NCI-H187 (cell line): ENCODE results near the gene LYPD5.
A peak's percentile ranks its signal among the peaks of the same experiment; 100 is the strongest.
"Not testable (repeated sequence)": the region's sequence is repeated elsewhere in the genome, so short reads cannot be mapped to it uniquely, and the experiment has no call there.

Source experiments
- DNase-seq, 2 experiments: peaks; one replicate each; lab custom pipeline; 2025; lab: John Stamatoyannopoulos, UW

The LYPD5 gene

GRCh38 chr19:43806401-43806800, 4.2 kb upstream of the LYPD5 start:
- DNase-seq, result not testable (repeated sequence)

DNA sequence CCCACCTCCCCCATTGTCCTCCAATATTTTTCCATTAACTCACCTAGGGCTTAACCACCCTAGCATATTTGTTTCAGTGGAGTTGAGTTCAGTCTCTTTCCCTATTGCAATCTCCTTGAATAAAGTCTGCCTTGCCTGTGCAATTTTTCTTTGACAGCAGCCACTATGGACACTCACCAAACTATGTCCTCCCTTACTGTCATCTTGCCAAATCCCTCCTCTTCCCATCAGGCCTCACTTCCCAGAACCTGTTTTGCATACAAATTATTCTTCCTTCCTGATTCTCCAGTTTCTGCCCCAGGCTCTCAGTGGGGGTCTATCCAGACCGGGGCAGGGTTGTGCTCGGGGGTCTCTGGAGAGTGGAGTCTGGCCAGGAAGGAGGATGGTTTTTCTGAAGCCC, 2.2 kb upstream of the LYPD5 start:
- no peak for DNase-seq

DNA sequence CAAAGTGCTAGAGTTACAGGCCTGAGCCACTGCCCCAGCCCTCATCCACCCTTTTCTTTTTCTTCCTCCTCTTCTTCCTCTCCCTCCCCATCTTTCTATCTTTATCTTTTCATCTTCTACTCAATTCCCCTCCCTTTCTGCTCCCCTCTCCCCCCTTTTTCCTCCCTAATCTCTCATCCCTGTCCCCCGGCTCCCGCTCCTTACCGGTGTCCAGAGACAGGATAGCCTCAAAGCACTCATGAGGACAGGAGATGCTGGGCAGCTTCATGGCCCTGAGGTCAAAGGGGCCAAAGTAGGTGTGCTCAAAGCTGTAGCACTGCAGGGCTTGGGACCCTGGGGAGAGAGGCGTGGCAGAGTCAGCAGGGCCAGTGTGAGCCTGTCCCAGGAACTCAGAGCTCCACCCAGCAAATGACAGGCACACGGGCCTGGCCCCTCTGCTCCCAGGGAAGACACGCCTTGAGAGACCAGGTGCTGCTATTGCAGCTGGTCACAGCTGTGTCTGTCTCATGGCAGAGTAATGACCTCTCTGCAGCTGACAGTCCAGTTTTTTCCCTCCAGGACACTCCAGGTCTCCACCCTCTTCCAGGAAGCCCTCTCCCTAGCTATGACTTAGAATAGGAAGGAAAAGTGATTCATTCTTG, 2.6 kb downstream of the LYPD5 start:
- no peak for DNase-seq

GRCh38 chr19:43798546-43799409, 3.5 kb downstream of the LYPD5 start:
- DNase-seq, result no peak

- DNase-seq, result no peak
Observed at GRCh38 chr19:43798026-43798545, 4.2 kb downstream of the LYPD5 start.

DNA sequence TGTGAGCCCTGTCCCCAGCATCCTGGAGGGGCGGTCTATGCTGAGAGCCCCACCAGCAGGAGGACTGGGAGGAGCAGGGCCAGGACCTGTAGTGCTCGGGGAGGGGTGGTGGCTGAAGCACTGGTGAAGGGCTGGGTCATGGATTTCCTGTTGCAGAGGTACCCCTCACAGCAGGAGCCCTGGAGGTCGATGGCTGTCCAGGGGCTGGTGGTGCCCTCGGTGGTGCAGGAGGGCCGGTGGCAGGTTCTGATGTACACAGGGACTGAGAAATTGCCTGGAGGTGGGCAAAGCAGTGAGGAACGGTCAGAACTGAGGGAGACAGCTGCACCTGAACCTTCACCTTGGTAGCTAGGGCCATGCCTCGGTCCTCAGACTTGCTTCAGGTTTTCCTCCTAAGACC, 4.7 kb downstream of the LYPD5 start:
- DNase-seq, result no peak

DNA sequence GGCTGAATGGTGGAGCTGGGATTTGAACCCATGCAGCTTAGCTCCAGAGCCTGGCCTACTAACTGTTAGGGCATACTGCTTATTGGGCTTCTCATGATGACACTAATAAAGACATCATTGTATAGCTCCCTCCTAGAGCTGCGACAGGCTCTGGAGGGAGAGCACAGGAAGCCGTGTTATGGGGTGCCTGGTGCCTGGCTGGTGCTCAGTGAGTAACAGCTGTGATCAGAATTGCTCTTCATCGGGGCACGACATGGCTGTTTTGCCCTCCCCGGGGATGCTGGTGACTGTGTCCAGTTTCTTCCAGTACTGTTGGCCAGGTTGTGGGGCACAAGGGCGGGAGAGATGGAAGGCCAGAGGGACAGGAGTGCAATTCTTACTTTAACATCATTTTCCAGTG, 5.1 kb downstream of the LYPD5 start:
- DNase-seq, result no peak

DNA sequence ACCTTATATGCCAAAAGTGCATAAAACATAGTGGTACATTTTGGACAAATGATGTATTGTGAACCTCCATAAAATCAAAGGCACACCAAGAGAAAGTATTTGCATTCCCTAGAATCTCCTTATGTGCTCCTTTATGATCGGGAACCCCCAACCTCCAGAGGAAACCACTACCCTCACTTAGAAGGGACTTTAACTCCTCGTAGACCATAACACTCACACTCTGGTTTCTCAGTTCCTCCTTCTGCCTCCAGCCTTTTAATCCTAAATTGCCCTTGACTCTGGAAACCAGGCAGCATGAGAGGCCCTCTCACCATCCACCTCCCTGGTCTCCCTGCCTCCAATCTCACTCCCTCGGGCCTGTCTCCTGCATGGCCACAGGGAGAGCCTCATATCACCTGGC, 11.7 kb downstream of the LYPD5 start:
- DNase-seq, result no peak

- no peak for DNase-seq
Observed at GRCh38 chr19:43789029-43789428, 13.2 kb downstream of the LYPD5 start.

DNA sequence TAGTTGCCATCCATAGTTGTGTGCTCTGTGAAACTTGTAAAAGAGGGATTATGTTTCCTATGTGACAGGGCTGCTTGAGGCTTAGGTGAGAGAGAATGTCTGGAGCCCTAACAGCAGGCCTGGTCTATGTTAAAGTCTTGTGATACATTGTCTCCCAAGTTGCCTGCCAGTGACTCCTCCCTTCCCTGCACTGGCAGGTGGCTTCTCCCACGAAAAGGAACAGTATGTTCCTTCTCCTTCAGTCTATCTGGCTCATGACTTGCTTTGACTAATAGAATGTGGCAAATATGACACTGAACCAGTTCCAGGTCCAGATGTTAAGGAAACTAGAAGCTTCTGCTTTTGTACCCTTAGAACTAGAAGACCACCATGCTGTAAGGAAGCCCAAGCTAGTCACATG, 15.6 kb downstream of the LYPD5 start:
- no peak for DNase-seq

DNA sequence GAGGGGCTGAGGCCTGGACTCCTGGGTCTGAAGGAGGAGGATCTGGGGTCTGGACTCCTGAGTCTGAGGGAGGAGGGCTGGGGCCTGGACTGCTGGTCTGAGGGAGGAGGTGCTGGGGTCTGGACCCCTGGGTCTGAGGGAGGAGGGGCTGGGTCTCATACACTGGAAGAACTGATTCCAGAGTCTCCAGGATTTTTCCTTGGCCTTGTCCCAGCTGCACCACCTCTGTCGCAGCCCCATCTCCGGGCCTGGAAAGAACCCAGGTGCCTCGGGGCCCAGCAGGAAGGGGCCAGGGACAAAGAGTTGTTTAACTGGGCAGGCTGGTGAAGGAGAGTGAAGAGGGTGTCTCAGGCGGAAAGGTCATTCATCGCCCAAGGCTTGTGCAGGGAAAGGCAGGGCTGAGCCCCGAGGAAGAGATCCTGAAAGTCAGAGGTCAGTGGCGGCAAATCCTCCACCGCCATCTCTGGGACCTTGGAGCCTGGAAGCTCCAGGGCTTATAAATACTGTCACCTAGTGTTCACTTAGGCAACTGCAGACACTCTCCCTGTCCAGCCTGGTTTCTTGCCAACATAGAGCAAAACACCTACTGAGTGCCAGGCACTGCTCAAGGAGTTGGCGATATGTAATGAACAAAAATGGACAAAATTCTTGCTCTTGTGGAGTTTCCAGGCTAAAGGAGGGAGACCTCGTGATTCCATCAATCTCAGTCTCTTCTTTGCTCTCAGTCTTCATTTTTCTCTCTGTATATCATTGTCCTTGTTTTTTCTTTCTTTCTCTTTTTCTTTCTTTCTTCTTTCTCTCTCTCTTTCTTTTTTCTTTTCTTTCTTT, 17.1 kb downstream of the LYPD5 start:
- DNase-seq, result peak; percentile 17 to 39

- DNase-seq, result no peak
Observed at GRCh38 chr19:43784241-43784980, 17.8 kb downstream of the LYPD5 start.

DNA sequence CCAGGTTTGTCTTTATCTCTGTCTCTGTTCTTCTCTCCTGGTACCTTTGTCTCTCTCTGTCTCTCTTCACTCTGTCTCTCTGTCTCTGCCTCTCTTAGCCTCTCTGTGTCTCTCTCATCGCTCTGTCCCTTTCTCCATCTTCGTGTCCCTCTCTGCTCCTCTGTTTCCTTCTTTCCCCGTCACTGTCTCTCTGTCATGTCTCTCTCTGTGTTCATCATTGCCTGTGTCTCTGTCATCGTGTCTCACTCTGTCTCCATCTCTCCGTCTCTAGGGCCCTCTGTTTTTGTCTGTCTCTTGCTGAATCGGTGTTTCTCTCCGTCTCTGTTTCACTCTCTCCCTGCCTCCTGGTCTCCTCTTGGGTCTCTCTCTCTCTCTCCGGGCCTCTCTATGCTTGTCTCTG, 18.6 kb downstream of the LYPD5 start:
- no peak for DNase-seq

- DNase-seq, result no peak
Observed at GRCh38 chr19:43782689-43783231, 19.5 kb downstream of the LYPD5 start.

DNA sequence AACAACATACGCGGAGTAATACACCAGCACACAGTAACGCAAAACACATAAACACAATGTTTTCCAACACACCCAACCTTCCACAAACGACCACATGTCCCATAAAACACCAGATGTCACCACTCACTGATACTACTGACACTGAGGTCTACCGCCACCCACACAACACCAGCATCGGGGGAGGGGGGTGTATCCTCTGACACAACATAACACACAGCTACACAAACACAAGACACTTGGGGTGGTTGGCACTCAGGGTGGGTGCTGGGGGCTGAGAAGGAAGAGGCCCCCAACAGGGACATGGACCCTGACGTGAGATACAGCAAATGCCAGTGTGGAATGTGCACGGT, 20.0 kb downstream of the LYPD5 start:
- no peak for DNase-seq

GRCh38 chr19:43781630-43782310, 20.5 kb downstream of the LYPD5 start:
- DNase-seq, result no peak

GRCh38 chr19:43780706-43781525, 21.3 kb downstream of the LYPD5 start, which contains the start of gene KCNN4:
Gene KCNN4 (minus strand): TSS chr19:43780973. CDS start chr19:43780861, 112 bp downstream.
- DNase-seq, result no peak

DNA sequence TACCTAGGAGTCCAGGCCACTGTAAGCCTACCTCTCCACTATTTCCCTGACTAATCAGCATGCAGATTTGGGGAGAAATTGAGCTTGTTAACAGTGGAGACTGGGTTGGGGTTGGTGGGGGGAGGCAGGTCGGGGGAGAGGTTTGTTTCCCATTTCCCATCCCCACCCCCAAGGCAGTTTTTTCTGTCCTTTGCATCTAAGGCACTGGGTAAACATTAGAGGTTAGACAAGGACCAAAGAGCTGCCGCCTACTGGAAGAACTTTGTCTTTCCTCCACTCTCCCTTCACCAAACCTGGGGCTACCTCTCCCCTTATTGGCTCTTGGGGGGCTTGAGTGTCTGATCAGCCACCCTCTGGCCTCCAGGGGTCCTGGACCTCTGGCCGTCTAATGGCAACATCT, 22.4 kb downstream of the LYPD5 start:
- no peak for DNase-seq

- no peak for DNase-seq
Observed at GRCh38 chr19:43779147-43779819, 23.0 kb downstream of the LYPD5 start.
